B cell (primary cell): ENCODE measurements around the gene SERPINE2. TPM values are rescaled to one million over a fixed set of nuclear protein-coding genes. Genes with fewer than 3 reads are reported as not detected.

Experiments
- ATAC-seq: fragments of 200-7000 bp; cut with Tn5 transposase; one replicate; pipeline ENCODE4 v1.10.0; 2021; ENCODE audit warnings: low read depth, mild to moderate bottlenecking, moderate number of reproducible peaks, moderate library complexity
- CTCF ChIA-PET: fragments of 350-600 bp; sonication (Branson Sonifier 250); formaldehyde crosslinking; loops from one replicate; lab custom pipeline; 2021; ENCODE audit warnings: antibody characterized with exemption, inconsistent platforms; lab: Charles Lee
- POLR2A ChIA-PET: fragments of 350-600 bp; sonication (Branson Sonifier 250); formaldehyde crosslinking; loops from one replicate; lab custom pipeline; 2021; ENCODE audit warnings: antibody characterized with exemption; lab: Charles Lee
- DNase-seq: peaks from one replicate; pipeline ENCODE4 v3.0.0; 2013
- H2AFZ ChIP-seq: 2 replicates; pipeline ENCODE4 v1.6.1; 2012; ENCODE audit warnings: mild to moderate bottlenecking, low read depth, low read length; ENCODE audit not compliant: insufficient read depth, poor library complexity, severe bottlenecking
- H3K27ac ChIP-seq, 2 donors: 1 replicate in 1 of 2; 2 replicates in 1 of 2; pipeline ENCODE4 v1.5.1; 2012 to 2013; ENCODE audit warnings: low read length in 2 of 2, mild to moderate bottlenecking in 2 of 2, moderate library complexity in 1 of 2
- H3K27me3 ChIP-seq, 4 experiments: fragments of 200-600 bp in 1 of 4; sonication (generic) in 1 of 4; replicated peaks in 1 of 4; 1 replicate in 2 of 4; 2 replicates in 2 of 4; pipeline versions ENCODE4 v1.6.1 to v1.7.0; 2013 to 2016; ENCODE audit warnings: low read length in 3 of 4, mild to moderate bottlenecking in 2 of 4, mixed read lengths in 1 of 4, moderate library complexity in 1 of 4; ENCODE audit not compliant: insufficient read depth in 4 of 4, control insufficient read depth in 3 of 4; ENCODE audit errors: control extremely low read depth in 1 of 4
- H3K36me3 ChIP-seq, 2 experiments: replicated peaks in 1 of 2; 1 replicate in 1 of 2; 2 replicates in 1 of 2; pipeline versions ENCODE4 v1.6.1 to v1.7.1; 2013; ENCODE audit warnings: low read length in 1 of 2; ENCODE audit not compliant: insufficient read depth in 2 of 2, control insufficient read depth in 1 of 2; ENCODE audit errors: control extremely low read depth in 1 of 2, extremely low read depth in 1 of 2
- H3K4me1 ChIP-seq, 2 donors: fragments of 200-600 bp in 1 of 2; sonication (generic) in 1 of 2; 1 replicate in 1 of 2; 2 replicates in 1 of 2; pipeline versions ENCODE4 v1.5.1 to v1.6.1; 2013 to 2017; ENCODE audit warnings: low read length in 2 of 2; ENCODE audit not compliant: control insufficient read depth in 2 of 2, insufficient read depth in 2 of 2
- H3K4me2 ChIP-seq: replicated peaks from 2 replicates; pipeline ENCODE3; 2012; ENCODE audit warnings: mild to moderate bottlenecking, low read depth, low read length; ENCODE audit not compliant: poor library complexity, severe bottlenecking
- H3K4me3 ChIP-seq, 5 experiments: fragments of 200-600 bp in 1 of 5; sonication (generic) in 1 of 5; 1 replicate in 3 of 5; 2 replicates in 2 of 5; pipeline versions ENCODE4 v1.5.1 to v1.7.0; 2011 to 2016; ENCODE audit warnings: low read length in 4 of 5, mild to moderate bottlenecking in 4 of 5, low read depth in 2 of 5, control low read depth in 1 of 5, moderate library complexity in 1 of 5; ENCODE audit not compliant: insufficient read depth in 1 of 5; ENCODE audit errors: control extremely low read depth in 1 of 5, extremely low read depth in 1 of 5
- H3K79me2 ChIP-seq: fragments of 200-600 bp; sonication (generic); one replicate; pipeline ENCODE4 v1.6.0; 2016; ENCODE audit warnings: low read length; ENCODE audit not compliant: control insufficient read depth, insufficient read depth
- H3K9ac ChIP-seq: fragments of 200-600 bp; sonication (generic); 2 replicates; pipeline ENCODE4 v1.6.1; 2017; ENCODE audit warnings: mild to moderate bottlenecking, low read length, moderate library complexity
- H3K9me3 ChIP-seq, 3 donors: one replicate each; pipeline versions ENCODE4 v1.6.1 to v1.7.1; 2013; ENCODE audit warnings: low read length in 2 of 3; ENCODE audit not compliant: control insufficient read depth in 2 of 3, insufficient read depth in 1 of 3; ENCODE audit errors: control extremely low read depth in 1 of 3
- H4K20me1 ChIP-seq: 2 replicates; pipeline ENCODE4 v1.6.0; 2012; ENCODE audit warnings: mild to moderate bottlenecking, low read length; ENCODE audit not compliant: insufficient read depth, control insufficient read depth, poor library complexity, severe bottlenecking
- H3K27ac Mint-ChIP-seq: one replicate; pipeline ENCODE4 v1.8.0; 2021; ENCODE audit warnings: mixed read lengths
- H3K27me3 Mint-ChIP-seq: one replicate; pipeline ENCODE4 v1.8.0; 2021; ENCODE audit warnings: mixed read lengths
- H3K4me1 Mint-ChIP-seq: one replicate; pipeline ENCODE4 v1.8.0; 2021; ENCODE audit warnings: mixed read lengths
- H3K4me3 Mint-ChIP-seq: one replicate; pipeline ENCODE4 v1.8.0; 2021; ENCODE audit warnings: mixed read lengths
- H3K9me3 Mint-ChIP-seq: one replicate; pipeline ENCODE4 v1.8.0; 2022; ENCODE audit warnings: mixed read lengths; ENCODE audit not compliant: insufficient read depth
- EZH2 ChIP-seq: IDR thresholded peaks from 2 replicates; pipeline ENCODE4 v1.6.1; 2012; ENCODE audit warnings: borderline replicate concordance, low read depth, mild to moderate bottlenecking, moderate library complexity, low read length; ENCODE audit not compliant: insufficient read depth, poor library complexity, severe bottlenecking
- WGBS: methylation state at CpG from one replicate; pipeline ENCODE4 v1.1.5; 2013; ENCODE audit warnings: missing lambda C conversion rate; ENCODE audit not compliant: insufficient coverage; 5-methylcytosine and 5-hydroxymethylcytosine counted together
- intact Hi-C: fragments of 100-400 bp; cut with micrococcal nuclease; formaldehyde crosslinking; loops from one replicate; pipeline ENCODE4 v1.10.0; 2022
- polyA plus RNA-seq: library from polyadenylated mRNA; depleted of rRNA; stranded (reverse); fragments of >200 nt; gene quantifications from 2 replicates; pipeline ENCODE4 v1.2.3, GENCODE V29; 2012
- total RNA-seq, 2 donors: library from RNA; stranded (reverse); fragments of 120-200 nt in 1 of 2; gene quantifications; 1 replicate in 1 of 2; 2 replicates in 1 of 2; pipeline versions ENCODE4 v1.2.3 to v1.2.4, GENCODE V29; 2013 to 2022
- TF ChIP-seq, protein P1 (sequence below): fragments of 200-600 bp; IDR thresholded peaks from one replicate; pipeline ENCODE4 v1.8.0; 2022; ENCODE audit warnings: antibody characterized with exemption, mild to moderate bottlenecking

Gene SERPINE2
- total and polyA plus RNA-seq, 2 donors (not counting 1 experiment from before 2014, with no cell fraction given) = 0.45 to 1.8 TPM

DNA sequence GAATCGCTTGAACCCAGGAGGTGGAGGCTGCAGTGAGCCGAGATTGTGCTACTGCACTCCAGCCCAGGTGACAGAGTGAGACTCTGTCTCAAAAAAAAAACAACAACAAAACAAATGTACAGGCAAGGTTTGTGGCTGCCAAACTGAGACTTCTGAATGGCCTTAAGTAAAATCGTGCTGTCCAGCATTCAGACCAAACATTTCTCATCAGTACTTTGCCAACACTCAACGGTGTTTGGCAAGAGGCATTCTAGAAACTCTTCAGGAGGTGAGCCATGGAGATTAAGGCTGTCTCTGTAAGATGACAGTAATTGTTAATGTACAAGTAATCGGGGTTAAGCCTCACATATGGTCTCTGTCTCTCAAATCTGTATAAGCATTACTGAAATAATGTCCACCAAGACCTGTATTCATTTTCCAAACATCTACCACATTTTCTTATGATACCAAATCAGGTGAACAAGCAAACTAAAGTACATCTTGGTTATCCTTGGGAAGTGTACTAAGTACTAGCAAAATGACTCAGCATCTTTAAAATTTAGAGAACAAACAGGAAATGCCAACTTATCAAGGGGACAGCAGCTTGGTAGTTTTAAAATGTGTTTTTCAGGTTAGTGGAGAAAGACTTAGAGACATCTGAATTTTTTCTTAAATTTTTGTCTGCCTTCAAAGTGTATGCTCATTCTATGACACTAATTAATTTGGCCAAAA lies 29.3 kb downstream of the SERPINE2 start:
- H4K20me1 ChIP-seq = no peaks in the 10 kb centered on the region
- no peaks in the 10 kb centered on the region for H3K4me1 ChIP-seq
- no peak overlapping the region for H3K4me3 ChIP-seq
- no peak overlapping the region for H2AFZ ChIP-seq
- ATAC-seq = no peak
- no peak for TF ChIP-seq EZH2
- TF ChIP-seq, protein P1, sequence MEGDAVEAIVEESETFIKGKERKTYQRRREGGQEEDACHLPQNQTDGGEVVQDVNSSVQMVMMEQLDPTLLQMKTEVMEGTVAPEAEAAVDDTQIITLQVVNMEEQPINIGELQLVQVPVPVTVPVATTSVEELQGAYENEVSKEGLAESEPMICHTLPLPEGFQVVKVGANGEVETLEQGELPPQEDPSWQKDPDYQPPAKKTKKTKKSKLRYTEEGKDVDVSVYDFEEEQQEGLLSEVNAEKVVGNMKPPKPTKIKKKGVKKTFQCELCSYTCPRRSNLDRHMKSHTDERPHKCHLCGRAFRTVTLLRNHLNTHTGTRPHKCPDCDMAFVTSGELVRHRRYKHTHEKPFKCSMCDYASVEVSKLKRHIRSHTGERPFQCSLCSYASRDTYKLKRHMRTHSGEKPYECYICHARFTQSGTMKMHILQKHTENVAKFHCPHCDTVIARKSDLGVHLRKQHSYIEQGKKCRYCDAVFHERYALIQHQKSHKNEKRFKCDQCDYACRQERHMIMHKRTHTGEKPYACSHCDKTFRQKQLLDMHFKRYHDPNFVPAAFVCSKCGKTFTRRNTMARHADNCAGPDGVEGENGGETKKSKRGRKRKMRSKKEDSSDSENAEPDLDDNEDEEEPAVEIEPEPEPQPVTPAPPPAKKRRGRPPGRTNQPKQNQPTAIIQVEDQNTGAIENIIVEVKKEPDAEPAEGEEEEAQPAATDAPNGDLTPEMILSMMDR = no peak
- no peak overlapping the region for H3K27ac ChIP-seq
- no peaks in the 10 kb centered on the region for H3K79me2 ChIP-seq
- Mint-ChIP-seq H3K27ac (no peak overlapping the region), H3K4me3 (no peak overlapping the region), H3K27me3 (no peaks in the 10 kb centered on the region), H3K4me1 (no peaks in the 10 kb centered on the region), H3K9me3 (no peaks in the 10 kb centered on the region)
- POLR2A ChIA-PET = no interaction called here
- H3K27me3 ChIP-seq = no peaks in the 10 kb centered on the region
- no peak overlapping the region for H3K9ac ChIP-seq
- intact Hi-C loops = no loop called here
- H3K4me2 ChIP-seq = no peak overlapping the region
- DNase-seq = no peak
- no peaks in the 10 kb centered on the region for H3K36me3 ChIP-seq
- CTCF ChIA-PET = no interaction called here
- WGBS = 100% methylated on average over 2 of the region's 5 CpGs
- no peaks in the 10 kb centered on the region for H3K9me3 ChIP-seq

DNA sequence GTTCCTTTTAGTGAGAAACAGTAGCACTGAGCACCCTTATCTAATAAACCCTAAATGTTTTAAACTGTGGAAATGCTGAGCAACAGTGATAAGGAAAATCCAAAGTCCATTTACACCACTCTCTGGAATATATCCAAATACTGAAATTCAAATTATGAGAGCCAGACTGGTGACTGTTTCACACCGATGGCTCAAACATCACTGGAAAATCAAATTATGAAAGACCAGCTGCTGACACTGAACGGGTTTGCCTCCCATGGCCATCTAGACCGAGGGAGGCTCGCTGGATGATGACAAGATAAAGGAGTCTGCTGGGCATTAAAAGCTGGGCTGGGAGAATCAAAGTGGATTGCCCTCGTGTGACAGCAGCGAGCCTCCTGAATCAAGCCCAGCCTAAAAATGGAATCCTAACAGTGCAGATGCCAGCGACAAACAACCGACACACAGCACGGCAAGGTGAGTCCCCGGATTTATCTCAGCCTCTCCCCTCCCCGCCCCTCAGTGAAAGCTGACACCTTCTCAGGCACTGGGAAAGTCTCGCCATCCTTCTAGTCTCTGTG lies 30.3 kb downstream of the SERPINE2 start:
- no peak overlapping the region for H3K4me3 ChIP-seq
- no peaks in the 10 kb centered on the region for H3K36me3 ChIP-seq
- no peaks in the 10 kb centered on the region for H3K27me3 Mint-ChIP-seq
- intact Hi-C loops = no loop called here
- ATAC-seq = no peak
- H3K4me3 Mint-ChIP-seq = no peak overlapping the region
- H3K9ac ChIP-seq = no peak overlapping the region
- 85% methylated on average over 10 of the region's 12 CpGs for WGBS
- no peaks in the 10 kb centered on the region for H4K20me1 ChIP-seq
- no peaks in the 10 kb centered on the region for H3K4me1 Mint-ChIP-seq
- DNase-seq = no peak
- no peaks in the 10 kb centered on the region for H3K27me3 ChIP-seq
- no peak overlapping the region for H2AFZ ChIP-seq
- H3K4me2 ChIP-seq = no peak overlapping the region
- H3K27ac ChIP-seq = no peak overlapping the region
- ChIA-PET POLR2A (no interaction called here), CTCF (interaction anchor here (1.8 kb wide), 1 partner anchor 15 kb away, joined by 15 read pairs; no protein-coding TSS in a partner anchor)
- H3K79me2 ChIP-seq = no peaks in the 10 kb centered on the region
- no peaks in the 10 kb centered on the region for H3K4me1 ChIP-seq
- H3K9me3 Mint-ChIP-seq = no peaks in the 10 kb centered on the region
- no peak for TF ChIP-seq EZH2
- TF ChIP-seq, protein P1 = no peak
- H3K9me3 ChIP-seq = no peaks in the 10 kb centered on the region
- H3K27ac Mint-ChIP-seq = no peak overlapping the region
